ENCODE data around the gene UMPS.

- no peak for TF ChIP-seq EZH2 (IDR thresholded peaks at IDR 0.05; ENCODE audit: insufficient read depth, low read length)
- TF ChIP-seq, protein P1, sequence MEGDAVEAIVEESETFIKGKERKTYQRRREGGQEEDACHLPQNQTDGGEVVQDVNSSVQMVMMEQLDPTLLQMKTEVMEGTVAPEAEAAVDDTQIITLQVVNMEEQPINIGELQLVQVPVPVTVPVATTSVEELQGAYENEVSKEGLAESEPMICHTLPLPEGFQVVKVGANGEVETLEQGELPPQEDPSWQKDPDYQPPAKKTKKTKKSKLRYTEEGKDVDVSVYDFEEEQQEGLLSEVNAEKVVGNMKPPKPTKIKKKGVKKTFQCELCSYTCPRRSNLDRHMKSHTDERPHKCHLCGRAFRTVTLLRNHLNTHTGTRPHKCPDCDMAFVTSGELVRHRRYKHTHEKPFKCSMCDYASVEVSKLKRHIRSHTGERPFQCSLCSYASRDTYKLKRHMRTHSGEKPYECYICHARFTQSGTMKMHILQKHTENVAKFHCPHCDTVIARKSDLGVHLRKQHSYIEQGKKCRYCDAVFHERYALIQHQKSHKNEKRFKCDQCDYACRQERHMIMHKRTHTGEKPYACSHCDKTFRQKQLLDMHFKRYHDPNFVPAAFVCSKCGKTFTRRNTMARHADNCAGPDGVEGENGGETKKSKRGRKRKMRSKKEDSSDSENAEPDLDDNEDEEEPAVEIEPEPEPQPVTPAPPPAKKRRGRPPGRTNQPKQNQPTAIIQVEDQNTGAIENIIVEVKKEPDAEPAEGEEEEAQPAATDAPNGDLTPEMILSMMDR (IDR thresholded peaks at IDR 0.05; ENCODE audit: insufficient read depth, low read depth, low read length), result no peak
These were observed 43.4 kb downstream of the UMPS start for GRCh38 chr3:124773351-124774326.
